AG04449 (cell line): ENCODE results near the gene NT5C.

ENCODE experiments used
- CTCF ChIA-PET: fragments of 350-600 bp; formaldehyde crosslinking; extraction: SDS; loops from one replicate; lab custom pipeline; 2021; ENCODE audit warnings: antibody characterized with exemption; lab: Yijun Ruan, JAX
- POLR2A ChIA-PET: fragments of 400-600, 350-600 bp; formaldehyde crosslinking; extraction: SDS; loops from one replicate; lab custom pipeline; 2020; ENCODE audit warnings: antibody characterized with exemption, inconsistent platforms; lab: Yijun Ruan, JAX
- DNase-seq: peaks from one replicate; pipeline ENCODE4 v3.0.0-alpha.2; 2010; ENCODE audit warnings: low read depth, low spot score
- H3K4me3 ChIP-seq: 2 replicates; pipeline ENCODE4 v1.5.1; 2011; ENCODE audit warnings: low read depth, mild to moderate bottlenecking, control low read depth, low read length
- TF ChIP-seq, protein P1 (sequence below): IDR thresholded peaks from one replicate; pipeline ENCODE4 v1.5.1; 2011; ENCODE audit warnings: mild to moderate bottlenecking, moderate library complexity, low read length, control low read depth, inconsistent platforms; ENCODE audit not compliant: insufficient read depth; ENCODE audit errors: missing control alignments

Gene NT5C

GRCh38 chr17:75131278-75132017, at the start of gene NT5C:
TSS of gene NT5C (minus strand) at chr17:75131742. CDS start at chr17:75131707, 35 bp downstream.
- TF ChIP-seq, protein P1, sequence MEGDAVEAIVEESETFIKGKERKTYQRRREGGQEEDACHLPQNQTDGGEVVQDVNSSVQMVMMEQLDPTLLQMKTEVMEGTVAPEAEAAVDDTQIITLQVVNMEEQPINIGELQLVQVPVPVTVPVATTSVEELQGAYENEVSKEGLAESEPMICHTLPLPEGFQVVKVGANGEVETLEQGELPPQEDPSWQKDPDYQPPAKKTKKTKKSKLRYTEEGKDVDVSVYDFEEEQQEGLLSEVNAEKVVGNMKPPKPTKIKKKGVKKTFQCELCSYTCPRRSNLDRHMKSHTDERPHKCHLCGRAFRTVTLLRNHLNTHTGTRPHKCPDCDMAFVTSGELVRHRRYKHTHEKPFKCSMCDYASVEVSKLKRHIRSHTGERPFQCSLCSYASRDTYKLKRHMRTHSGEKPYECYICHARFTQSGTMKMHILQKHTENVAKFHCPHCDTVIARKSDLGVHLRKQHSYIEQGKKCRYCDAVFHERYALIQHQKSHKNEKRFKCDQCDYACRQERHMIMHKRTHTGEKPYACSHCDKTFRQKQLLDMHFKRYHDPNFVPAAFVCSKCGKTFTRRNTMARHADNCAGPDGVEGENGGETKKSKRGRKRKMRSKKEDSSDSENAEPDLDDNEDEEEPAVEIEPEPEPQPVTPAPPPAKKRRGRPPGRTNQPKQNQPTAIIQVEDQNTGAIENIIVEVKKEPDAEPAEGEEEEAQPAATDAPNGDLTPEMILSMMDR, result peak; percentile 81
- CTCF ChIA-PET, result interaction anchor here (0.6 to 4.9 kb wide), 28 partner anchors 8 to 281 kb away, joined by 3 to 105 read pairs (median 6); partner anchors contain the start of genes ARMC7, JPT1, MIF4GD and MRPL58
- DNase-seq, result no peak
- H3K4me3 ChIP-seq, result peak within 1 kb of the TSS; percentile 73
- POLR2A ChIA-PET, result interaction anchor here (0.5 to 1.7 kb wide), 7 partner anchors 10 to 72 kb away, joined by 3 to 8 read pairs (median 3); no protein-coding TSS in a partner anchor

DNA sequence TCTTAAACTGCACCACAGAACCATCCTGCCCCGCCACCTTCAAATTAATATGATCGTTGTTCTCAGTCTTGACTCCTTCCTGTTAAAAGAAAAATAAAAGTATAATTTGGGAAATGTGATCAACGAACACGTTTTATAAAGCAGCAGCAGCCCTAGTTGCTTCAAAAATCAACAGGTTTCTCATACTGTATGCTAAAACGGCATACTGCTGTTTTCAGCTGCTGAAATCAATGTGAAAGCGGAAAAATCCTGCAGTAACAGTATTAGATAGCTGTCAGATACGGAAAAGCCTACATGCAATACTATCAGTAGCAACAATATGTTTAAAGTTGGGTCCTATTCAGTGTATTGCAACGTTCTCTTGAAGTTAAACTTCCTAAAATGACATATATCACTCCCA, 49.6 kb upstream of the NT5C start:
- peak overlapping the region; percentile 93 for H3K4me3 ChIP-seq
- DNase-seq, result no peak
- TF ChIP-seq, protein P1, result no peak
- ChIA-PET CTCF (interaction anchor here (0.9 to 3.0 kb wide), 7 partner anchors 10 to 122 kb away, joined by 3 to 23 read pairs (median 4); no protein-coding TSS in a partner anchor), POLR2A (no interaction called here)

DNA sequence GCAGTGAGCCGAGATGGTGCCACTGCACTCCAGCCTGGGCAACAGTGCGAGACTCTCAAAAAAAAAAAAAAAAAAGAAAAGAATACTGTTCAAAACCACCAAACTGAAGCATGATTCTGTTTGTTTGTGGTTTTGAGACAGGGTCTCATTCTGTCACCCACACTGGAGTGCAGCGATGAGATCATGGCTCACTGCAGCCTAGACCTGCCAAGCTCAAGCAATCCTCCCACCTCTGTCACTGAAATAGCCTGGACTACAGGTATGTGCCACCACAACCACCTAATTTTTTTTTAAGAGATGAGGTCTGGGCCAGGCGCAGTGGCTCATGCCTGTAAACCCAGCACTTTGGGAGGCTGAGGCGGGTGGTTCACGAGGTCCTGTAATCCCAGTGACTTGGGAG, 46.9 kb upstream of the NT5C start:
- CTCF ChIA-PET, result no interaction called here
- no peak for DNase-seq
- TF ChIP-seq, protein P1, result no peak
- POLR2A ChIA-PET, result no interaction called here
- H3K4me3 ChIP-seq, result no peak overlapping the region

DNA sequence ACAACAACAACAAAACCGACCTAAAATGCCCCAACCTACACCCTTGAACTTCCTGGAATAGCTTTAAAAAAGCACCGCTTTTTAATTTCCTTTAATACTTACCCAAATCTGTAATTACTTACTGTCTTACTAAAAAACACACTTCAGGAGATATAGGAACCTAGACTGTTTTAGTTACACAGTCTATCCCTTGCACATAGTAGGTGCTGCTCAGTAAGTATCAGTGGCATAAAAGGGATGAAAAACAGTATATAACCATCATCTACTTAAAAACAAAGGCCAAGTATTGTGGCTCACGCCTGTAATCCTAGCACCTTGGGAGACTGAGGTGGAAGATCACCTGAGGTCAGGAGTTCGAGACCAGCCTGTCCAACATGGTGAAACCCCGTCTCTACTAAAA, 45.1 kb upstream of the NT5C start:
- TF ChIP-seq, protein P1, result no peak
- POLR2A ChIA-PET, result interaction anchor here (0.7 kb wide), 1 partner anchor 60 kb away, joined by 3 read pairs; no protein-coding TSS in a partner anchor
- CTCF ChIA-PET, result interaction anchor here (0.6 to 3.3 kb wide), 6 partner anchors 10 to 235 kb away, joined by 3 to 25 read pairs (median 4); no protein-coding TSS in a partner anchor

DNA sequence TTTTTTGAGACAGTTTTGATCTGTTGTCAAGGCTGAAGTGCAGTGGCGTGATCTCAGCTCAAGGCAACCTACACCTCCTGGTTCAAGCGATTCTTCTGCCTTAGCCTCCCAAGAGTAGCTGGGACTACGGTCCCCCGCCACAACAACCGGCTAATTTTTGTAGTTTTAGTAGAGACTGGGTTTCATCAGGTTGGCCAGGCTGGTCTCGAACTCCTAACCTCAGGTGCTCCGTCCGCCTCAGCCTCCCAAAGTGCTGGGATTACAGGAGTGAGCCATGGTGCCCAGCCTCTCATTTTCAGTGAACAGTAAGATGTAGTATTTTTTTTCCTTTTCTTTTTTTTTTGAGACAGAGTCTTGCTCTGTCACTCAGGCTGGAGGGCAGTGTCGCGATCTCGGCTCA, 43.5 kb upstream of the NT5C start:
- CTCF ChIA-PET, result interaction anchor here (0.9 to 3.3 kb wide), 6 partner anchors 8 to 214 kb away, joined by 3 to 25 read pairs (median 6); partner anchors contain the start of gene SUMO2
- DNase-seq, result no peak
- POLR2A ChIA-PET, result no interaction called here
- no peak overlapping the region for H3K4me3 ChIP-seq
- TF ChIP-seq, protein P1, result no peak

More for the DNA sequence above, 45.1 kb upstream of the NT5C start:
- DNase-seq, result no peak
- no peak overlapping the region for H3K4me3 ChIP-seq

DNA sequence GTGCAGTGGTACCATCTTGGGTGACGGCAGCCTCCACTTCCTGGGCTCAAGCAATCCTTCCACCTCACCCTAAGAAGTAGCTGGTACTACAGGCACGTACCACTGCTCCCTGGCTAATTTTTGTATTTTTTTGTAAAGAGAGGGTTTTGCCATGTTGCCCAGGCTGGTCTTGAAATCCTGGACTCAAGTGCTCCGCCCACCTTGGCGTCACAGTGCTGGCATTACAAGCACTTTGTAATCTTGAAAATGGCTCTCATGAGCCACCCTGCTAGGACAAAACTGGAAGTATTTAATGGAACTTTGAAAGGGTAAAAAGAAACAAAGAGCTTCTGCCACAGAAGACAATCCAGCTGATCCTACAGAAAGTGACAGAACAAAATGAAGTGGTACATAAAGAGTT, 42.0 kb upstream of the NT5C start:
- no peak for DNase-seq
- no peak overlapping the region for H3K4me3 ChIP-seq
- TF ChIP-seq, protein P1, result no peak
- POLR2A ChIA-PET, result no interaction called here
- CTCF ChIA-PET, result interaction anchor here (0.8 to 5.3 kb wide), 12 partner anchors 9 to 212 kb away, joined by 3 to 45 read pairs (median 3); partner anchors contain the start of gene SUMO2
